GM12873 (cell line): ENCODE results near the gene DNAJC5.

ENCODE experiments used
- CTCF ChIP-seq: IDR thresholded peaks from 2 replicates; pipeline ENCODE4 v1.5.1; 2012; ENCODE audit warnings: low read depth, mild to moderate bottlenecking, moderate library complexity, low read length, control low read depth; ENCODE audit not compliant: insufficient read depth; ENCODE audit errors: missing control alignments

DNAJC5 gene

GRCh38 chr20:63903796-63904561 is 9.1 kb downstream of the DNAJC5 start:
- no peak for TF ChIP-seq CTCF

- TF ChIP-seq CTCF = no peak
Measured at GRCh38 chr20:63908008-63908682, 13.2 kb downstream of the DNAJC5 start.

GRCh38 chr20:63911176-63911575 is 16.2 kb downstream of the DNAJC5 start:
- no peak for TF ChIP-seq CTCF

DNA sequence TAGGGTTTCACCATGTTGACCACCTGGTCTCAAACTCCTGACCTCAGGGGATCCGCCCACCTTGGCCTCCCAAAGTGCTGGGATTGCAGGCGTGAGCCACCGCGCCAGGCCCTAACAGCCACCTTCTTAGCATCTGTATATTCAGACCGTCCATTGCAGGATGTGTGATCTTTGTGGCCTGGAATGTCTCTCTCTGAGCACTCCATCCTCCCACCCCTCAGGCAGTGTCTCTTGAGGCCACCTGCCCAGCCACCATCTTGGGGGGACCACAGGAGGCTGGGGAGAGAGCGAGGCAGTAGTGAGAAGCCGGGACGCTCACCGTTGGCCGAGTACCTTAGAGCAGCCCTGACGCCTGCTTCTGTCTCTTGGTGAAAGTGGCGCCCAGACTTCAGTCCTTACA is 18.8 kb downstream of the DNAJC5 start:
- no peak for TF ChIP-seq CTCF

GRCh38 chr20:63915471-63915870 is 20.5 kb downstream of the DNAJC5 start:
- TF ChIP-seq CTCF = no peak

DNA sequence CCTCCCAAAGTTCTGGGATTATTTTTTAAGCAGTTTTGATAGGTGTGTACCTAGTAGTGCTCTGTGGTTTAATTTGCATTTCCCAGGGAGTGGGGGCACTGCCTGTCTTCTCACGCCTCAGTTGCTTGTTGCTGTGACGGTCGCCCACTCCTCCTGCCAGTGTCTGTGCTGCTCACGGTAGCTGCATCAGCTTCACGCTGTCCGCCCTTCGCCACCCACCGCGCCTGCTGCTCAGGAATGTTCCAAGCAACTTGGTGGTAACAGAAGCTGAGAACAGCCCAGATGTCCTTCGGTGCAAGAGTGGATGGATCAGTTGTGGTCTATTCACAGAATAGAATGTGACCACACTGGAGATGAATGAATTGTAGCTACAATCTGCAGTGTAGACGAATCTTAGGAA is 22.9 kb downstream of the DNAJC5 start:
- TF ChIP-seq CTCF = no peak

GRCh38 chr20:63919130-63919529 is 24.2 kb downstream of the DNAJC5 start:
- TF ChIP-seq CTCF = no peak
